OCI-LY1 (cell line): ENCODE data around the gene FKRP.

Source experiments
- H2AFZ ChIP-seq: fragments of 200-600 bp; sonication (generic), shearing (Covaris generic); 2 replicates; pipeline ENCODE4 v1.6.0; 2014; ENCODE audit warnings: antibody characterized with exemption, mild to moderate bottlenecking, low read length
- H3F3A ChIP-seq: fragments of 200-600 bp; sonication (generic), shearing (Covaris generic); 2 replicates; pipeline ENCODE4 v1.6.0; 2014; ENCODE audit warnings: mild to moderate bottlenecking, antibody characterized with exemption, low read length, moderate library complexity; ENCODE audit not compliant: insufficient read depth
- H3K27ac ChIP-seq: fragments of 200-600 bp; sonication (generic); 2 replicates; pipeline ENCODE4 v1.5.1; 2014; ENCODE audit warnings: low read length, mixed run types, mild to moderate bottlenecking, low read depth; ENCODE audit not compliant: poor library complexity, severe bottlenecking
- H3K27me3 ChIP-seq: fragments of 200-600 bp; sonication (generic); 2 replicates; pipeline ENCODE4 v1.6.0; 2014; ENCODE audit warnings: antibody characterized with exemption, mild to moderate bottlenecking, low read length, moderate library complexity; ENCODE audit not compliant: insufficient read depth
- H3K36me3 ChIP-seq: fragments of 200-600 bp; sonication (generic); 2 replicates; pipeline ENCODE4 v1.6.1; 2014; ENCODE audit warnings: mild to moderate bottlenecking, antibody characterized with exemption, low read length, moderate library complexity, mixed read lengths; ENCODE audit not compliant: insufficient read depth
- H3K4me1 ChIP-seq: fragments of 200-600 bp; sonication (generic); 2 replicates; pipeline ENCODE4 v1.5.1; 2014; ENCODE audit warnings: mild to moderate bottlenecking, low read length, moderate library complexity; ENCODE audit not compliant: insufficient read depth, severe bottlenecking
- H3K4me2 ChIP-seq: fragments of 200-600 bp; sonication (generic), shearing (Covaris generic); 2 replicates; pipeline ENCODE4 v1.6.1; 2014; ENCODE audit warnings: low read length
- H3K4me3 ChIP-seq: fragments of 200-600 bp; sonication (generic); 2 replicates; pipeline ENCODE4 v1.5.1; 2014; ENCODE audit warnings: low read length, low read depth, mild to moderate bottlenecking, mixed read lengths; ENCODE audit not compliant: poor library complexity, severe bottlenecking
- H3K79me2 ChIP-seq: fragments of 200-600 bp; shearing (Covaris generic); 2 replicates; pipeline ENCODE4 v1.6.1; 2016; ENCODE audit warnings: mixed run types, low read length, mixed read lengths; ENCODE audit not compliant: insufficient read depth
- H3K9ac ChIP-seq: fragments of 200-600 bp; sonication (generic), shearing (Covaris generic); 2 replicates; pipeline ENCODE4 v1.6.1; 2014; ENCODE audit warnings: mild to moderate bottlenecking, low read length, mixed read lengths
- H3K9me2 ChIP-seq: fragments of 200-600 bp; sonication (generic), shearing (Covaris generic); 2 replicates; pipeline ENCODE4 v1.6.1; 2014; ENCODE audit warnings: low read depth, mild to moderate bottlenecking, low read length, mixed read lengths
- H3K9me3 ChIP-seq: fragments of 200-600 bp; shearing (Covaris generic); 2 replicates; pipeline ENCODE4 v1.6.1; 2014; ENCODE audit warnings: low read length, mixed read lengths
- H4K20me1 ChIP-seq: fragments of 200-600 bp; sonication (generic), shearing (Covaris generic); 2 replicates; pipeline ENCODE4 v1.6.0; 2016; ENCODE audit warnings: mild to moderate bottlenecking, low read length; ENCODE audit not compliant: insufficient read depth
- CTCF ChIP-seq: fragments of 200-600 bp; sonication (generic), shearing (Covaris generic); IDR thresholded peaks from 2 replicates; pipeline ENCODE4 v1.5.1; 2017; ENCODE audit warnings: mild to moderate bottlenecking, antibody characterized with exemption, low read length, moderate library complexity, mixed read lengths
- EZH2 ChIP-seq: fragments of 200-600 bp; sonication (generic), shearing (Covaris generic); IDR thresholded peaks from 2 replicates; pipeline ENCODE4 v1.8.0; 2017; ENCODE audit warnings: borderline replicate concordance, mixed run types, mild to moderate bottlenecking, antibody characterized with exemption, low read length, moderate library complexity, mixed read lengths

The FKRP gene

GRCh38 chr19:46698395-46699321 lies 47.2 kb upstream of the FKRP start:
- no peak overlapping the region for H3K4me3 ChIP-seq
- H3F3A ChIP-seq = no peaks in the 10 kb centered on the region
- no peak overlapping the region for H3K4me2 ChIP-seq
- no peak overlapping the region for H3K9ac ChIP-seq
- H3K27me3 ChIP-seq = no peaks in the 10 kb centered on the region
- no peaks in the 10 kb centered on the region for H3K79me2 ChIP-seq
- no peak overlapping the region for H3K27ac ChIP-seq
- H3K4me1 ChIP-seq = no peaks in the 10 kb centered on the region
- H2AFZ ChIP-seq = no peak overlapping the region
- H3K9me3 ChIP-seq = no peaks in the 10 kb centered on the region
- no peak for TF ChIP-seq CTCF
- TF ChIP-seq EZH2 = no peak
- no peaks in the 10 kb centered on the region for H3K9me2 ChIP-seq
- no peaks in the 10 kb centered on the region for H4K20me1 ChIP-seq
- H3K36me3 ChIP-seq = peaks cover 83% of the 10 kb centered on the region

GRCh38 chr19:46700704-46701103 lies 45.2 kb upstream of the FKRP start:
- Histone ChIP-seq H3K36me3 (peaks cover 76% of the 10 kb centered on the region), H3K27me3 (no peaks in the 10 kb centered on the region), H3F3A (no peaks in the 10 kb centered on the region), H3K9ac (no peak overlapping the region), H3K4me3 (no peak overlapping the region), H3K4me2 (no peak overlapping the region), H3K9me2 (no peaks in the 10 kb centered on the region), H4K20me1 (no peaks in the 10 kb centered on the region), H2AFZ (no peak overlapping the region), H3K79me2 (no peaks in the 10 kb centered on the region), H3K9me3 (no peaks in the 10 kb centered on the region), H3K27ac (no peak overlapping the region), H3K4me1 (no peaks in the 10 kb centered on the region)
- TF ChIP-seq EZH2 (no peak), CTCF (no peak)

- TF ChIP-seq EZH2 = no peak
- peak; percentile 90 for TF ChIP-seq CTCF
- H3K4me1 ChIP-seq = no peaks in the 10 kb centered on the region
- no peaks in the 10 kb centered on the region for H3F3A ChIP-seq
- H3K4me2 ChIP-seq = no peak overlapping the region
- H3K36me3 ChIP-seq = peaks cover 71% of the 10 kb centered on the region
- H3K4me3 ChIP-seq = no peak overlapping the region
- no peaks in the 10 kb centered on the region for H4K20me1 ChIP-seq
- no peaks in the 10 kb centered on the region for H3K27me3 ChIP-seq
- no peaks in the 10 kb centered on the region for H3K9me3 ChIP-seq
- no peaks in the 10 kb centered on the region for H3K79me2 ChIP-seq
- no peaks in the 10 kb centered on the region for H3K9me2 ChIP-seq
- H3K27ac ChIP-seq = no peak overlapping the region
- no peak overlapping the region for H2AFZ ChIP-seq
- H3K9ac ChIP-seq = no peak overlapping the region
These were observed 41.3 kb upstream of the FKRP start for GRCh38 chr19:46704379-46705076.
